ENCODE measurements around the gene KDM2A. TPM values are rescaled to one million over a fixed set of nuclear protein-coding genes. Genes with fewer than 3 reads are reported as not detected.
A peak's percentile ranks its signal among the peaks of the same experiment; 100 is the strongest.

KDM2A gene
- total RNA-seq, 2 experiments from 2014 or later, result 74.8 to 89.7 TPM

- CTCF ChIA-PET, result no interaction called here
- ATAC-seq, result no peak
- H3K9me3 Mint-ChIP-seq (ENCODE audit: low read depth), result no peaks in the 10 kb centered on the region
- no peak overlapping the region for H3K4me3 Mint-ChIP-seq
- H3K36me3 Mint-ChIP-seq (ENCODE audit: low read depth), result peaks cover 55% of the 10 kb centered on the region
- peaks cover 43% of the 10 kb centered on the region for H3K4me1 Mint-ChIP-seq
- H3K27ac Mint-ChIP-seq, result no peak overlapping the region
- no peaks in the 10 kb centered on the region for H3K27me3 Mint-ChIP-seq
- POLR2A ChIA-PET, result no interaction called here
- intact Hi-C loops (cut with DNase I, micrococcal nuclease), result no loop called here
- DNase-seq, result peak; percentile 4
These were observed 161.9 kb downstream of the KDM2A start for GRCh38 chr11:67280788-67281551.

DNA sequence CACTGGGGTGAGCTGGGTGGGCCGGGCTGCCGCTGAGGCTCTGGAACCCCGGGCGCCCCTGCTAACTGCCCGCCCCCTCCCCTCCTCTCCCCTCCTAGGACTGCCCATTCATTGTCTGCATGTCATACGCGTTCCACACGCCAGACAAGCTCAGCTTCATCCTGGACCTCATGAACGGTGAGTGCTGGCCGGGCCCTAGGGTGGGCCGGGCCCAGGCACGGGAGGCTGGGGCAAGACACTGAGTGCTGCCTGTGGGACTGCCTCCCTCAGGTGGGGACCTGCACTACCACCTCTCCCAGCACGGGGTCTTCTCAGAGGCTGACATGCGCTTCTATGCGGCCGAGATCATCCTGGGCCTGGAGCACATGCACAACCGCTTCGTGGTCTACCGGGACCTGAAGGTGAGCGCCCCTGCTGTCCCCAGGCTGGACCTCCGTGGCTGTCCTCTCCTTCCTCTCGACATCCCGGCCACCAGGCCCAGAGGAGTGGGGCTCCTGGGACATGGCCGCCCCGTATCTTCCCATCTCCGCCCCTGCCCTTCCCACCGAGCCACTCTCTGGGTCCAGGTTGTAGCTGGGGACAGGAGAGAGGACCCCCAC, 162.6 kb downstream of the KDM2A start:
- DNase-seq (peak; percentile 4), ATAC-seq (no peak)
- ChIA-PET CTCF (interaction anchor here (0.6 kb wide), 1 partner anchor 10 kb away, joined by 3 read pairs; no protein-coding TSS in a partner anchor), POLR2A (no interaction called here)
- no peaks in the 10 kb centered on the region for H3K27me3 Mint-ChIP-seq
- H3K4me3 Mint-ChIP-seq, result no peak overlapping the region
- intact Hi-C loops (cut with DNase I, micrococcal nuclease), result no loop called here
- peaks cover 42% of the 10 kb centered on the region for H3K4me1 Mint-ChIP-seq
- no peaks in the 10 kb centered on the region for H3K9me3 Mint-ChIP-seq (ENCODE audit: low read depth)
- H3K36me3 Mint-ChIP-seq (ENCODE audit: low read depth), result peaks cover 53% of the 10 kb centered on the region
- H3K27ac Mint-ChIP-seq, result no peak overlapping the region

- Mint-ChIP-seq H3K4me3 (no peak overlapping the region), H3K27ac (peak overlapping the region; percentile 55), H3K9me3 (ENCODE audit: low read depth) (no peaks in the 10 kb centered on the region), H3K27me3 (no peaks in the 10 kb centered on the region), H3K36me3 (ENCODE audit: low read depth) (peaks cover 56% of the 10 kb centered on the region), H3K4me1 (peaks cover 45% of the 10 kb centered on the region)
- no peak for ATAC-seq
- intact Hi-C loops (cut with DNase I, micrococcal nuclease), result no loop called here
- POLR2A ChIA-PET, result no interaction called here
- peak; percentile 4 for DNase-seq
- CTCF ChIA-PET, result interaction anchor here (0.6 to 1.5 kb wide), 2 partner anchors 11 to 35 kb away, joined by 3 to 4 read pairs; no protein-coding TSS in a partner anchor
These were observed 163.3 kb downstream of the KDM2A start for GRCh38 chr11:67282155-67282875.

DNA sequence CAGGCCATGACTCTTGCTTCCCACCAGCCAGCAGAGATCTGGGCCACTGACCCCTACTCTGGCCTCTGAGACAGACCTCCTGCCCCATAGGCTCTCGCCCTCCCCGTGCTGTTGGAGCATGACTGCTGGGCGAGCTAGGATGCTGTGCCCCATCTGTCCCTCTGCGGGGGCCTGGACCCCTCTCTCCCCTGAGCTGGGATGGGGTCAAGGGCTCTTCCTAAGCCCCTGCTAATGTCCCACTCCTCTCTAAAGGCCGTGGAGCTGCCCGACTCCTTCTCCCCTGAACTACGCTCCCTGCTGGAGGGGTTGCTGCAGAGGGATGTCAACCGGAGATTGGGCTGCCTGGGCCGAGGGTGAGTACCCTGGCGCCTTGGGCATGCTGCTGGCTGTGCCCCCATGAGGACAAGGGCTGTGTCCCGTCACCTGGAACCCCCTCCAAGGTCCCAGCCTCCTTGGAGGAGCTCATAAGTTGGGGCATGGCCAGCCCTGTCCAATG, 163.9 kb downstream of the KDM2A start:
- no peak for ATAC-seq
- H3K27me3 Mint-ChIP-seq, result no peaks in the 10 kb centered on the region
- peak; percentile 3 for DNase-seq
- CTCF ChIA-PET, result interaction anchor here (0.6 to 1.5 kb wide), 4 partner anchors 11 to 202 kb away, joined by 3 to 4 read pairs (median 4); no protein-coding TSS in a partner anchor
- H3K4me1 Mint-ChIP-seq, result peaks cover 46% of the 10 kb centered on the region
- intact Hi-C loops (cut with DNase I, micrococcal nuclease), result no loop called here
- H3K36me3 Mint-ChIP-seq (ENCODE audit: low read depth), result peaks cover 57% of the 10 kb centered on the region
- H3K9me3 Mint-ChIP-seq (ENCODE audit: low read depth), result no peaks in the 10 kb centered on the region
- H3K4me3 Mint-ChIP-seq, result no peak overlapping the region
- POLR2A ChIA-PET, result interaction anchor here (0.8 kb wide), 1 partner anchor 12 kb away, joined by 7 read pairs; no protein-coding TSS in a partner anchor
- H3K27ac Mint-ChIP-seq, result no peak overlapping the region

DNA sequence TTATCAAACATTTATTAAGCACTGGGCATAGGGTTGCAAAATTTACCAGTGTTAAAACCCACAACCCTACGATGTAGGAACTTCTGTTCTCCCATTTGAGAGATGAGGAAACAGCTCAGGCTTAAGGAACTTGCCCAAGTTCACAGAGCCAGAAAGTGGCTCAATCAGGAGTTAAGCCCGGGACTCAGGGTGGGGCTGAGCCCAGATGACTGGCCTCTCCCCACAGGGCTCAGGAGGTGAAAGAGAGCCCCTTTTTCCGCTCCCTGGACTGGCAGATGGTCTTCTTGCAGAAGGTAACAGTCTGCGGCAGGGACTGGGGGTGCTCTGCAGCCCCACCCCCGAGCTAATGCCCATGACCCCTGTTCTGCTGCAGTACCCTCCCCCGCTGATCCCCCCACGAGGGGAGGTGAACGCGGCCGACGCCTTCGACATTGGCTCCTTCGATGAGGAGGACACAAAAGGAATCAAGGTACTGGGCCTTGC, 164.5 kb downstream of the KDM2A start:
- ATAC-seq (no peak), DNase-seq (no peak)
- Mint-ChIP-seq H3K4me3 (no peak overlapping the region), H3K27me3 (no peaks in the 10 kb centered on the region), H3K4me1 (peaks cover 44% of the 10 kb centered on the region), H3K27ac (no peak overlapping the region), H3K9me3 (ENCODE audit: low read depth) (no peaks in the 10 kb centered on the region), H3K36me3 (ENCODE audit: low read depth) (peaks cover 52% of the 10 kb centered on the region)
- POLR2A ChIA-PET, result interaction anchor here (0.8 kb wide), 1 partner anchor 13 kb away, joined by 7 read pairs; no protein-coding TSS in a partner anchor
- CTCF ChIA-PET, result interaction anchor here (0.6 to 1.5 kb wide), 4 partner anchors 12 to 203 kb away, joined by 3 to 4 read pairs (median 4); no protein-coding TSS in a partner anchor
- intact Hi-C loops (cut with DNase I, micrococcal nuclease), result no loop called here

DNA sequence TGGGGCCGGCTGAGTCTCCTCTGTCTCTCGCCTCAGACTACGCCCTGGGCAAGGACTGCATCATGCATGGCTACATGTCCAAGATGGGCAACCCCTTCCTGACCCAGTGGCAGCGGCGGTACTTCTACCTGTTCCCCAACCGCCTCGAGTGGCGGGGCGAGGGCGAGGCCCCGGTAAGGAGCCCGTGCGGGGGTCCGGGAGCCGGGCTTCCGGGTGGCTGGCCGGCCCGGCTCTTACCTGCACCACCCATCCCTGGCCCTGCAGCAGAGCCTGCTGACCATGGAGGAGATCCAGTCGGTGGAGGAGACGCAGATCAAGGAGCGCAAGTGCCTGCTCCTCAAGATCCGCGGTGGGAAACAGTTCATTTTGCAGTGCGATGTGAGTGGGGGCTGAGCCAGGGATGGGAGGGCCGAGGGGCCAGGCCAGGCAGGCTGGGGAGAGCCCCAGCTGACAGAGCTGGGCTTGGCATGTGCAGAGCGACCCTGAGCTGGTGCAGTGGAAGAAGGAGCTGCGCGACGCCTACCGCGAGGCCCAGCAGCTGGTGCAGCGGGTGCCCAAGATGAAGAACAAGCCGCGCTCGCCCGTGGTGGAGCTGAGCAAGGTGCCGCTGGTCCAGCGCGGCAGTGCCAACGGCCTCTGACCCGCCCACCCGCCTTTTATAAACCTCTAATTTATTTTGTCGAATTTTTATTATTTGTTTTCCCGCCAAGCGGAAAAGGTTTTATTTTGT, 165.9 kb downstream of the KDM2A start:
- CTCF ChIA-PET, result interaction anchor here (1.0 kb wide), 2 partner anchors 13 to 30 kb away, joined by 3 to 4 read pairs; no protein-coding TSS in a partner anchor
- ATAC-seq, result no peak
- POLR2A ChIA-PET, result interaction anchor here (0.7 kb wide), 1 partner anchor 13 kb away, joined by 3 read pairs; no protein-coding TSS in a partner anchor

GRCh38 chr11:67285541-67286498, 166.8 kb downstream of the KDM2A start:
- Mint-ChIP-seq H3K4me3 (no peak overlapping the region), H3K27me3 (no peaks in the 10 kb centered on the region), H3K36me3 (ENCODE audit: low read depth) (peaks cover 48% of the 10 kb centered on the region), H3K4me1 (peaks cover 41% of the 10 kb centered on the region), H3K9me3 (ENCODE audit: low read depth) (no peaks in the 10 kb centered on the region), H3K27ac (peak overlapping the region; percentile 97)
- ChIA-PET POLR2A (no interaction called here), CTCF (interaction anchor here (1.0 kb wide), 2 partner anchors 14 to 30 kb away, joined by 3 to 4 read pairs; no protein-coding TSS in a partner anchor)
- no peak for ATAC-seq
- intact Hi-C loops (cut with DNase I, micrococcal nuclease), result loop anchor here in 1 of 2 experiments (5.0 kb wide), 2 partner anchors 201 to 296 kb away; partner anchors contain the start of gene GSTP1
- DNase-seq, result peak; percentile 43

More for the DNA sequence above, 165.9 kb downstream of the KDM2A start:
- Mint-ChIP-seq H3K4me3 (no peak overlapping the region), H3K27ac (no peak overlapping the region), H3K9me3 (ENCODE audit: low read depth) (no peaks in the 10 kb centered on the region), H3K4me1 (peaks cover 36% of the 10 kb centered on the region), H3K36me3 (ENCODE audit: low read depth) (peaks cover 47% of the 10 kb centered on the region), H3K27me3 (no peaks in the 10 kb centered on the region)
- intact Hi-C loops (cut with DNase I, micrococcal nuclease), result loop anchor here in 1 of 2 experiments (5.0 kb wide), 2 partner anchors 202 to 297 kb away; partner anchors contain the start of gene GSTP1
- no peak for DNase-seq

- H3K36me3 Mint-ChIP-seq (ENCODE audit: low read depth), result peaks cover 51% of the 10 kb centered on the region
- CTCF ChIA-PET, result interaction anchor here (0.9 to 1.4 kb wide), 2 partner anchors 23 to 65 kb away, joined by 3 read pairs; no protein-coding TSS in a partner anchor
- ATAC-seq (no peak), DNase-seq (peak; percentile 45)
- intact Hi-C loops (cut with DNase I, micrococcal nuclease), result loop anchor here in 1 of 2 experiments (5.0 kb wide), 2 partner anchors 201 to 296 kb away; partner anchors contain the start of gene GSTP1
- H3K27me3 Mint-ChIP-seq, result no peaks in the 10 kb centered on the region
- peak overlapping the region; percentile 97 for H3K27ac Mint-ChIP-seq
- peaks cover 45% of the 10 kb centered on the region for H3K4me1 Mint-ChIP-seq
- H3K9me3 Mint-ChIP-seq (ENCODE audit: low read depth), result no peaks in the 10 kb centered on the region
- peak overlapping the region; percentile 64 for H3K4me3 Mint-ChIP-seq
- POLR2A ChIA-PET, result no interaction called here
These were observed 167.7 kb downstream of the KDM2A start for GRCh38 chr11:67286621-67287333.
